Esophagus muscularis mucosa (tissue), 4 donors: ENCODE results near the gene RBM17. TPM values are rescaled to one million over a fixed set of nuclear protein-coding genes. Genes with fewer than 3 reads are reported as not detected.

Source experiments
- DNase-seq: peaks from one replicate; pipeline ENCODE4 v3.0.0-alpha.2; 2017; ENCODE audit errors: extremely low spot score
- H3K27ac ChIP-seq, 4 donors: fragments of 200-600 bp; sonication (generic); replicated peaks in 1 of 4; 1 replicate in 3 of 4; 2 replicates in 1 of 4; pipeline ENCODE4 v1.5.1; 2016 to 2019; ENCODE audit warnings: mild to moderate bottlenecking in 1 of 4
- H3K27me3 ChIP-seq, 4 donors: fragments of 200-600 bp; sonication (generic); one replicate each; pipeline versions ENCODE4 v1.5.1 to v1.6.0; 2016 to 2019
- H3K36me3 ChIP-seq, 4 donors: fragments of 200-600 bp; sonication (generic); one replicate each; pipeline ENCODE4 v1.5.1; 2016 to 2019
- H3K4me1 ChIP-seq, 4 donors: fragments of 200-600 bp; sonication (generic); one replicate each; pipeline ENCODE4 v1.5.1; 2016 to 2019
- H3K4me3 ChIP-seq, 4 donors: fragments of 200-600 bp; sonication (generic); 1 replicate in 2 of 4; 2 replicates in 2 of 4; pipeline ENCODE4 v1.5.1; 2016 to 2019; ENCODE audit warnings: mild to moderate bottlenecking in 4 of 4, moderate library complexity in 1 of 4
- H3K9me3 ChIP-seq, 4 donors: fragments of 200-600 bp; sonication (generic); 1 replicate in 3 of 4; 2 replicates in 1 of 4; pipeline ENCODE4 v1.5.1; 2016 to 2019
- CTCF ChIP-seq, 3 experiments: fragments of 200-600 bp in 2 of 3; fragments of 450-650 bp in 1 of 3; sonication (generic) in 2 of 3; IDR thresholded peaks; one replicate each; pipeline ENCODE4 v1.5.1; 2017 to 2019; ENCODE audit warnings: antibody characterized with exemption in 3 of 3, mild to moderate bottlenecking in 2 of 3, moderate library complexity in 1 of 3
- EP300 ChIP-seq: sonication (generic); formaldehyde crosslinking; IDR thresholded peaks from one replicate; pipeline ENCODE4 v1.6.1; 2017; ENCODE audit warnings: antibody characterized with exemption
- POLR2A ChIP-seq: fragments of 450-650 bp; IDR thresholded peaks from one replicate; pipeline ENCODE4 v1.6.1; 2017; ENCODE audit warnings: antibody characterized with exemption, moderate library complexity, mild to moderate bottlenecking, low read depth
- POLR2AphosphoS5 ChIP-seq, 2 donors: sonication (generic); formaldehyde crosslinking; IDR thresholded peaks; one replicate each; pipeline ENCODE4 v1.6.1; 2017; ENCODE audit warnings: antibody characterized with exemption in 2 of 2
- WGBS: methylation state at CpG from one replicate; pipeline ENCODE4 v1.1.5; 2018; 5-methylcytosine and 5-hydroxymethylcytosine counted together
- intact Hi-C: fragments of 100-400 bp; cut with DNase I; formaldehyde crosslinking; loops from one replicate; pipeline ENCODE4 v1.15.1; 2023
- total RNA-seq, 4 donors: library from RNA; depleted of rRNA; stranded (reverse); fragments of >200 nt; gene quantifications; one replicate each; pipeline versions ENCODE4 v1.1.0 to v1.2.1, GENCODE V29; 2016

The RBM17 gene
- total RNA-seq, 4 donors from 2014 or later: 48.5 to 72.9 (median 59.5) TPM

GRCh38 chr10:6077071-6077675 lies 11.7 kb upstream of the RBM17 start:
- DNase-seq: no peak
- no peak overlapping the region for H3K27ac ChIP-seq
- peaks cover 0 to 31% (median 0%) of the 10 kb centered on the region in 4 donors for H3K27me3 ChIP-seq
- WGBS: 84% methylated on average over 11 of the region's 12 CpGs
- intact Hi-C loops: no loop called here
- no peaks in the 10 kb centered on the region for H3K36me3 ChIP-seq
- no peaks in the 10 kb centered on the region for H3K9me3 ChIP-seq
- no peak overlapping the region for H3K4me3 ChIP-seq
- no peak for TF ChIP-seq POLR2AphosphoS5 (IDR thresholded peaks at IDR 0.05)
- no peak for TF ChIP-seq POLR2A
- no peak for TF ChIP-seq EP300
- TF ChIP-seq CTCF (IDR thresholded peaks at IDR 0.05): no peak
- H3K4me1 ChIP-seq: peaks cover 0 to under 1% (median 0%) of the 10 kb centered on the region in 4 donors

GRCh38 chr10:6079044-6079443 lies 9.8 kb upstream of the RBM17 start:
- 72% methylated on average over 4 of the region's 4 CpGs for WGBS
- intact Hi-C loops: no loop called here
- no peak for DNase-seq
- H3K9me3 ChIP-seq: no peaks in the 10 kb centered on the region
- H3K36me3 ChIP-seq: no peaks in the 10 kb centered on the region
- no peak overlapping the region for H3K27ac ChIP-seq
- no peak for TF ChIP-seq EP300
- no peak for TF ChIP-seq CTCF (IDR thresholded peaks at IDR 0.05)
- TF ChIP-seq POLR2A: no peak
- no peak for TF ChIP-seq POLR2AphosphoS5 (IDR thresholded peaks at IDR 0.05)
- peaks cover 0 to 8% (median 6%) of the 10 kb centered on the region in 4 donors for H3K4me1 ChIP-seq
- H3K27me3 ChIP-seq: peaks cover 0 to 43% (median 0%) of the 10 kb centered on the region in 4 donors
- no peak overlapping the region for H3K4me3 ChIP-seq

- H3K36me3 ChIP-seq: no peaks in the 10 kb centered on the region
- DNase-seq: no peak
- H3K4me3 ChIP-seq: no peak overlapping the region
- TF ChIP-seq CTCF (IDR thresholded peaks at IDR 0.05): no peak
- no peak for TF ChIP-seq POLR2A
- TF ChIP-seq POLR2AphosphoS5 (IDR thresholded peaks at IDR 0.05): no peak
- no peak for TF ChIP-seq EP300
- intact Hi-C loops: no loop called here
- H3K27me3 ChIP-seq: peaks cover 0 to 42% (median 0%) of the 10 kb centered on the region in 4 donors
- no peaks in the 10 kb centered on the region for H3K9me3 ChIP-seq
- H3K27ac ChIP-seq: no peak overlapping the region
- 71% methylated on average over 4 of the region's 4 CpGs for WGBS
- peaks cover 0 to 8% (median 6%) of the 10 kb centered on the region in 4 donors for H3K4me1 ChIP-seq
Measured at GRCh38 chr10:6080417-6080973, 8.3 kb upstream of the RBM17 start.

- peaks cover 11 to 19% (median 16%) of the 10 kb centered on the region in 4 donors for H3K4me1 ChIP-seq
- no peak overlapping the region for H3K4me3 ChIP-seq
- no peaks in the 10 kb centered on the region for H3K36me3 ChIP-seq
- intact Hi-C loops: no loop called here
- peaks cover 0 to 35% (median 0%) of the 10 kb centered on the region in 4 donors for H3K27me3 ChIP-seq
- WGBS: 72% methylated on average over 9 of the region's 9 CpGs
- no peaks in the 10 kb centered on the region for H3K9me3 ChIP-seq
- no peak for DNase-seq
- H3K27ac ChIP-seq: no peak overlapping the region
- TF ChIP-seq POLR2A (no peak), CTCF (IDR thresholded peaks at IDR 0.05) (no peak), POLR2AphosphoS5 (IDR thresholded peaks at IDR 0.05) (no peak)
Measured at GRCh38 chr10:6082496-6083395, 6.1 kb upstream of the RBM17 start.
